Lung (tissue), 12 donors: ENCODE measurements around the gene CLEC9A. TPM values are rescaled to one million over a fixed set of nuclear protein-coding genes. Genes with fewer than 3 reads are reported as not detected.
A peak's percentile ranks its signal among the peaks of the same experiment; 100 is the strongest.

ENCODE experiments used
- ATAC-seq: fragments of 200-7000 bp; cut with Tn5 transposase; one replicate; pipeline ENCODE4 v1.9.1; 2020; ENCODE audit warnings: moderate number of reproducible peaks; ENCODE audit not compliant: insufficient read depth, low FRiP score
- DNase-seq, 3 donors: peaks; one replicate each; pipeline ENCODE4 v3.0.0-alpha.2; 2013 to 2017
- H3K27ac ChIP-seq, 2 donors: one replicate each; pipeline ENCODE4 v1.5.1; 2013; ENCODE audit warnings: mild to moderate bottlenecking in 2 of 2, moderate library complexity in 2 of 2, control low read depth in 1 of 2, inconsistent platforms in 1 of 2, low read depth in 1 of 2, low read length in 1 of 2
- H3K27me3 ChIP-seq, 3 donors: one replicate each; pipeline ENCODE4 v1.5.1; 2013; ENCODE audit warnings: low read length in 2 of 3; ENCODE audit not compliant: control insufficient read depth in 3 of 3, insufficient read depth in 3 of 3
- H3K36me3 ChIP-seq, 4 donors: one replicate each; pipeline ENCODE4 v1.5.1; 2013; ENCODE audit warnings: low read length in 4 of 4, mild to moderate bottlenecking in 1 of 4, moderate library complexity in 1 of 4; ENCODE audit not compliant: control insufficient read depth in 4 of 4, insufficient read depth in 4 of 4
- H3K4me1 ChIP-seq, 5 donors: one replicate each; pipeline ENCODE4 v1.5.1; 2013; ENCODE audit warnings: low read length in 5 of 5, mild to moderate bottlenecking in 2 of 5, moderate library complexity in 1 of 5; ENCODE audit not compliant: control insufficient read depth in 5 of 5, insufficient read depth in 5 of 5
- H3K4me3 ChIP-seq: one replicate; pipeline ENCODE4 v1.5.1; 2013; ENCODE audit warnings: mild to moderate bottlenecking, control low read depth, moderate library complexity
- H3K9ac ChIP-seq, 2 donors: one replicate each; pipeline ENCODE4 v1.5.1; 2013; ENCODE audit warnings: low read length in 2 of 2, control low read depth in 1 of 2; ENCODE audit not compliant: insufficient read depth in 1 of 2
- H3K9me3 ChIP-seq, 4 donors: one replicate each; pipeline ENCODE4 v1.5.1; 2013; ENCODE audit warnings: low read length in 3 of 4, mild to moderate bottlenecking in 1 of 4, moderate library complexity in 1 of 4; ENCODE audit not compliant: control insufficient read depth in 4 of 4, insufficient read depth in 3 of 4
- WGBS, 2 donors: extraction: QIAGEN DNeasy Blood & Tissue Kit; methylation state at CpG; one replicate each; pipeline ENCODE4 v1.1.7; 2013; 5-methylcytosine and 5-hydroxymethylcytosine counted together
- polyA plus RNA-seq, 2 donors: library from polyadenylated mRNA; stranded (reverse); fragments of 200-250 nt; gene quantifications; one replicate each; pipeline ENCODE4 v1.2.1, GENCODE V29; 2013
- total RNA-seq, 2 donors: library from RNA; depleted of rRNA in 1 of 2; stranded (reverse); fragments of >200 nt in 1 of 2; gene quantifications; one replicate each; pipeline ENCODE4 v1.2.1, GENCODE V29; 2014 to 2021
- TF ChIP-seq, protein P1 (sequence below): IDR thresholded peaks from 2 replicates; pipeline ENCODE4 v1.5.1; 2012; ENCODE audit warnings: mild to moderate bottlenecking; ENCODE audit errors: control extremely low read depth, extremely low read depth
- donor health status: control.
- donor health status: control.
- donor health status: Bipolar disorder and iron deficiency.
- donor health status: healthy.
- donor health status: DM: yes; HTN: yes; CAD: no.

Gene CLEC9A
- total and polyA plus RNA-seq, 4 donors: 0.12 to 0.60 (median 0.33) TPM

DNA sequence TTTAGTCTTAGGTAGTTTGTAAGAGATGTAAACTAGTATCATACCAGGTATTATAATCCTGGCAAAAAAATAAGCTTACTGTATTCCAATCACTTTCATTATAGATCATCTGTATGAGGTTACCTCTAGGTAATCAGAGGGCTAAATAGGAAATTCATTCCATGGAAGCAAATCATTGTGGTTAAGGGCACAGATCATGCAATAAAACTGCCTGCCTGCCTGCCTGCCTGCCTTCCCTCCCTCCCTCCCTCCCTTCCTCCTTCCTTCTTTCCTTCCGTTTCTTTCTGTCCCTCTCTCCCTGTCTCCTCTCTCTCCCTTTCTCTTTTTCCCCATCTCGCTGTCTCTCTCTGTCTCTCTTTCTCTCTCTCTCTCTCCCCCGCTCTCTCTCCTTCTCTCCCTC lies 3.2 kb upstream of the CLEC9A start:
- Histone ChIP-seq H3K9me3 (no peaks in the 10 kb centered on the region), H3K4me1 (no peaks in the 10 kb centered on the region), H3K4me3 (no peak overlapping the region), H3K27ac (no peak overlapping the region), H3K9ac (no peak overlapping the region), H3K36me3 (no peaks in the 10 kb centered on the region), H3K27me3 (no peaks in the 10 kb centered on the region)
- no peak for DNase-seq
- WGBS, 2 donors: 33 to 65% methylated on average over 3 of the region's 3 CpGs
- TF ChIP-seq, protein P1, sequence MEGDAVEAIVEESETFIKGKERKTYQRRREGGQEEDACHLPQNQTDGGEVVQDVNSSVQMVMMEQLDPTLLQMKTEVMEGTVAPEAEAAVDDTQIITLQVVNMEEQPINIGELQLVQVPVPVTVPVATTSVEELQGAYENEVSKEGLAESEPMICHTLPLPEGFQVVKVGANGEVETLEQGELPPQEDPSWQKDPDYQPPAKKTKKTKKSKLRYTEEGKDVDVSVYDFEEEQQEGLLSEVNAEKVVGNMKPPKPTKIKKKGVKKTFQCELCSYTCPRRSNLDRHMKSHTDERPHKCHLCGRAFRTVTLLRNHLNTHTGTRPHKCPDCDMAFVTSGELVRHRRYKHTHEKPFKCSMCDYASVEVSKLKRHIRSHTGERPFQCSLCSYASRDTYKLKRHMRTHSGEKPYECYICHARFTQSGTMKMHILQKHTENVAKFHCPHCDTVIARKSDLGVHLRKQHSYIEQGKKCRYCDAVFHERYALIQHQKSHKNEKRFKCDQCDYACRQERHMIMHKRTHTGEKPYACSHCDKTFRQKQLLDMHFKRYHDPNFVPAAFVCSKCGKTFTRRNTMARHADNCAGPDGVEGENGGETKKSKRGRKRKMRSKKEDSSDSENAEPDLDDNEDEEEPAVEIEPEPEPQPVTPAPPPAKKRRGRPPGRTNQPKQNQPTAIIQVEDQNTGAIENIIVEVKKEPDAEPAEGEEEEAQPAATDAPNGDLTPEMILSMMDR: no peak
- ATAC-seq: no peak

DNA sequence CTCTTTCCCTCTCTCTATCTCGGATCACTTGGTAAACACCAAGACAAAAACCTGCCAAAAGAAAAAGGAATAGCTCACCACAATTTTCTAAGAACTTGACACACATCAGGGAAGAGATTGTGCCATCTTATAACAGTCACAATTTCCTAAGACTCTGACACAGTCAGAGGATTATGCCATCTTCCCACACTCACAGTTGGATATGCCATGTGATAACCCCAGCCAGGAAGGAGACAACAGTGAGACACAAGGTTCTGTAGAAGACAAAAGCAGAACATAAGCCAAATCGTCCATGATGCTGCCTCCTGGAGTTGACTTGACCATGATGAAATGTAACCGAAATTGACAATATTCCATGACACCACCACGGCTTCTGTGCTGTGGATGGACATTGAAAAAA lies 2.8 kb upstream of the CLEC9A start:
- DNase-seq (peak in 1 of 3 donors; percentile 3), ATAC-seq (peak; percentile 62)
- TF ChIP-seq, protein P1: no peak
- Histone ChIP-seq H3K9ac (no peak overlapping the region), H3K36me3 (no peaks in the 10 kb centered on the region), H3K27ac (no peak overlapping the region), H3K9me3 (no peaks in the 10 kb centered on the region), H3K27me3 (no peaks in the 10 kb centered on the region), H3K4me1 (no peaks in the 10 kb centered on the region), H3K4me3 (no peak overlapping the region)
- WGBS, 2 donors: 24 to 49% methylated on average over 4 of the region's 4 CpGs

DNA sequence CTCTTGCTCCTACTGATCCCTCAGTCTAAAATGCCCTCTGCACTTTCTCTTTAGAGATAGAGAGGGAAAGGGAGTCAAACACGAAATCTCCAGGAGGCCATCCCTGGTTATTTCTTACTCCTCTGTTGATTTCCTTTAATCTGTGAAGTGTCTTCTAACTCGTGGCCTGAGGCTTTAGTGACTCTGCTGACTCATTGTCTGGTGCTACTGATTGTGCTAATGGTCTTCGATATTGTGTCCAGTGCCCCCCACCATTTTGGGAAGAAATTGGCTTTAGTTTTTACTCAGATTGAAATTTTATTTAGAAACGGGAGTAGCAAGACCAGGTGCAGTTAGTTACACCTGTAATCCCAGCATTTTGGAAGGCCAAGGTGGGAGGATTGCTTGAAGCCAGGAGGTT lies 839 bp downstream of the CLEC9A start:
- Histone ChIP-seq H3K9ac (no peak overlapping the region), H3K4me3 (no peak overlapping the region), H3K27ac (no peak overlapping the region), H3K4me1 (no peaks in the 10 kb centered on the region), H3K27me3 (no peaks in the 10 kb centered on the region), H3K36me3 (no peaks in the 10 kb centered on the region), H3K9me3 (no peaks in the 10 kb centered on the region)
- no peak for ATAC-seq
- 51 to 62% methylated on average over 4 of the region's 4 CpGs for WGBS, 2 donors
- DNase-seq: no peak
- TF ChIP-seq, protein P1: no peak

DNA sequence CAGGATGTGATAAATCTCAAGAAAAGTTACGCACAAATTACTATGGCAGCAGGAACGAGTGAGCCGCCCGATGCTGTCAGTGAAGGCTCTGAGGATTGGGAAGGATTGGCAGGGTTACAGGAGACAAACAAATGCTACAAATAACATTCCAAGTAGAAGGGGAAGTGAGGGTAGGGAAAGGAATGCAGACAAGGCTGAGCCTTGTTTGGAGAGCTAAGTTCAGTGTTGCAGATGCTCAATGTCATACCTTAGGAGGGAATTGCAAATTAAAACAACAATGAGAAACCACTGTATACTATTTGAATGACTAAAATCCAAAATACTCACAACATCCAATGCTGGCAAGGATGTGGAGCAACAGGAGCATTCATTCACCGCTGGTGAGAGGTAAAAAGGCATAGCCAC lies 1.3 kb downstream of the CLEC9A start:
- WGBS, 2 donors: 52 to 66% methylated on average over 5 of the region's 5 CpGs
- DNase-seq (peak in 1 of 3 donors; percentile 15), ATAC-seq (no peak)
- H3K4me3 ChIP-seq: no peak overlapping the region
- no peaks in the 10 kb centered on the region for H3K36me3 ChIP-seq
- H3K4me1 ChIP-seq: no peaks in the 10 kb centered on the region
- no peaks in the 10 kb centered on the region for H3K9me3 ChIP-seq
- TF ChIP-seq, protein P1: no peak
- H3K27ac ChIP-seq: no peak overlapping the region
- no peak overlapping the region for H3K9ac ChIP-seq
- no peaks in the 10 kb centered on the region for H3K27me3 ChIP-seq
